AG04450 (cell line): ENCODE results near the gene DPEP1. TPM values are rescaled to one million over a fixed set of nuclear protein-coding genes. Genes with fewer than 3 reads are reported as not detected.
A peak's percentile ranks its signal among the peaks of the same experiment; 100 is the strongest.

Experiments
- CTCF ChIA-PET: fragments of 300-600, 350-600 bp; formaldehyde crosslinking; extraction: SDS; loops from one replicate; lab custom pipeline; 2022; ENCODE audit warnings: antibody characterized with exemption, inconsistent platforms; lab: Charles Lee
- POLR2A ChIA-PET: fragments of 350-600 bp; formaldehyde crosslinking; extraction: SDS; loops from one replicate; lab custom pipeline; 2021; ENCODE audit warnings: antibody characterized with exemption, inconsistent platforms; lab: Yijun Ruan, JAX
- DNase-seq: peaks from one replicate; pipeline ENCODE4 v3.0.0-alpha.2; 2011; ENCODE audit warnings: low read depth, low spot score
- H3K27ac ChIP-seq: one replicate; pipeline ENCODE4 v1.5.1; 2012; ENCODE audit warnings: low read depth, low read length, control low read depth
- H3K27me3 ChIP-seq: one replicate; pipeline ENCODE4 v1.6.0; 2012; ENCODE audit warnings: low read length; ENCODE audit not compliant: control insufficient read depth, insufficient read depth
- H3K4me3 ChIP-seq: 2 replicates; pipeline ENCODE4 v1.5.1; 2011; ENCODE audit warnings: mild to moderate bottlenecking, low read depth, low read length, control low read depth
- H3K9me3 ChIP-seq: 2 replicates; pipeline ENCODE4 v1.5.1; 2012; ENCODE audit warnings: low read length; ENCODE audit not compliant: control insufficient read depth, insufficient read depth
- CTCF ChIP-seq: IDR thresholded peaks from 2 replicates; pipeline ENCODE4 v1.5.1; 2011; ENCODE audit warnings: low read depth, low read length, control low read depth, inconsistent platforms
- polyA plus RNA-seq: library from polyadenylated mRNA; depleted of rRNA; stranded (reverse); fragments of >200 nt; gene quantifications from 2 replicates; pipeline ENCODE4 v1.2.3, GENCODE V29; 2011

Gene DPEP1
- polyA plus RNA-seq, 1 experiment = not detected

GRCh38 chr16:89600427-89600826, 13.0 kb upstream of the DPEP1 start:
- no peak for DNase-seq
- Histone ChIP-seq H3K9me3 (peaks cover 3% of the 10 kb centered on the region; the same call in 1 of the 2 replicates), H3K27ac (no peak overlapping the region), H3K27me3 (no peaks in the 10 kb centered on the region), H3K4me3 (no peak overlapping the region)
- no peak for TF ChIP-seq CTCF
- ChIA-PET CTCF (no interaction called here), POLR2A (interaction anchor here (0.6 kb wide), 1 partner anchor 77 kb away, joined by 10 read pairs; no protein-coding TSS in a partner anchor)

- POLR2A ChIA-PET = interaction anchor here (0.5 kb wide), 1 partner anchor 25 kb away, joined by 7 read pairs; the partner anchor contains the start of gene CPNE7
- no peak for DNase-seq
- TF ChIP-seq CTCF = no peak
- H3K27me3 ChIP-seq = no peaks in the 10 kb centered on the region
- CTCF ChIA-PET = no interaction called here
- H3K27ac ChIP-seq = no peak overlapping the region
- H3K4me3 ChIP-seq = no peak overlapping the region
- H3K9me3 ChIP-seq = no peaks in the 10 kb centered on the region; the same call in 1 of the 2 replicates
Measured at GRCh38 chr16:89600956-89601355, 12.5 kb upstream of the DPEP1 start.

GRCh38 chr16:89601906-89602272, 11.6 kb upstream of the DPEP1 start:
- CTCF ChIA-PET = no interaction called here
- H3K27ac ChIP-seq = peak overlapping the region; percentile 77

GRCh38 chr16:89602273-89602951, 11.0 kb upstream of the DPEP1 start:
- ChIA-PET POLR2A (interaction anchor here (0.6 to 1.9 kb wide), 6 partner anchors 13 to 38 kb away, joined by 3 to 17 read pairs (median 4); partner anchors contain the start of gene CPNE7), CTCF (interaction anchor here (0.7 kb wide), 1 partner anchor 14 kb away, joined by 3 read pairs; no protein-coding TSS in a partner anchor)
- Histone ChIP-seq H3K27me3 (no peaks in the 10 kb centered on the region), H3K27ac (peak overlapping the region; percentile 77), H3K4me3 (peak overlapping the region; percentile 22), H3K9me3 (no peaks in the 10 kb centered on the region; the same call in 1 of the 2 replicates)
- 0 out of 2 replicates have a peak, but pooled peaks have one; percentile 12 for TF ChIP-seq CTCF
- peak; percentile 72 for DNase-seq

More at GRCh38 chr16:89601906-89602272, 11.6 kb upstream of the DPEP1 start:
- no peak overlapping the region for H3K4me3 ChIP-seq
- H3K27me3 ChIP-seq = no peaks in the 10 kb centered on the region
- no peaks in the 10 kb centered on the region; the same call in 1 of the 2 replicates for H3K9me3 ChIP-seq
- POLR2A ChIA-PET = interaction anchor here (0.8 to 1.9 kb wide), 5 partner anchors 14 to 38 kb away, joined by 3 to 17 read pairs (median 3); partner anchors contain the start of gene CPNE7
- no peak for TF ChIP-seq CTCF
- DNase-seq = no peak
